HL-60 (cell line): ENCODE data around the gene SAMSN1.
A peak's percentile ranks its signal among the peaks of the same experiment; 100 is the strongest.

Experiments
- DNase-seq, 2 experiments: peaks; one replicate each; pipeline ENCODE4 v3.0.0-alpha.2; 2010 to 2020; ENCODE audit warnings: low read depth in 1 of 2, low spot score in 1 of 2
- H3K27ac ChIP-seq: fragments of 250-450 bp; sonication (Bioruptor Pico); replicated peaks from 2 replicates; pipeline ENCODE4 v1.5.1; 2020; ENCODE audit warnings: mild to moderate bottlenecking, moderate library complexity
- H3K27me3 ChIP-seq: fragments of 250-450 bp; sonication (Bioruptor Pico); 2 replicates; pipeline ENCODE4 v1.5.1; 2021; ENCODE audit warnings: mild to moderate bottlenecking, moderate library complexity; ENCODE audit not compliant: insufficient read depth, poor library complexity, severe bottlenecking
- H3K4me3 ChIP-seq: replicated peaks from 2 replicates; pipeline ENCODE4 v1.5.1; 2011; ENCODE audit warnings: mild to moderate bottlenecking, control low read depth, low read length; ENCODE audit not compliant: insufficient read depth
- GABPA ChIP-seq: IDR thresholded peaks from 2 replicates; pipeline ENCODE4 v1.6.1; 2012; ENCODE audit warnings: low read depth
- POLR2AphosphoS5 ChIP-seq: IDR thresholded peaks from 2 replicates; pipeline ENCODE4 v1.6.1; 2012; ENCODE audit warnings: low read depth
- SPI1 ChIP-seq: IDR thresholded peaks from 2 replicates; pipeline ENCODE4 v1.6.1; 2012; ENCODE audit warnings: low read depth, mild to moderate bottlenecking, borderline replicate concordance
- TF ChIP-seq, protein P1 (sequence below): IDR thresholded peaks from 2 replicates; pipeline ENCODE4 v1.6.1; 2012; ENCODE audit warnings: low read depth; ENCODE audit not compliant: insufficient replicate concordance
- TF ChIP-seq, protein P2 (sequence below): IDR thresholded peaks from one replicate; pipeline ENCODE4 v1.5.1; 2011; ENCODE audit warnings: low read length, control low read depth, inconsistent platforms; ENCODE audit not compliant: insufficient read depth

Gene SAMSN1

DNA sequence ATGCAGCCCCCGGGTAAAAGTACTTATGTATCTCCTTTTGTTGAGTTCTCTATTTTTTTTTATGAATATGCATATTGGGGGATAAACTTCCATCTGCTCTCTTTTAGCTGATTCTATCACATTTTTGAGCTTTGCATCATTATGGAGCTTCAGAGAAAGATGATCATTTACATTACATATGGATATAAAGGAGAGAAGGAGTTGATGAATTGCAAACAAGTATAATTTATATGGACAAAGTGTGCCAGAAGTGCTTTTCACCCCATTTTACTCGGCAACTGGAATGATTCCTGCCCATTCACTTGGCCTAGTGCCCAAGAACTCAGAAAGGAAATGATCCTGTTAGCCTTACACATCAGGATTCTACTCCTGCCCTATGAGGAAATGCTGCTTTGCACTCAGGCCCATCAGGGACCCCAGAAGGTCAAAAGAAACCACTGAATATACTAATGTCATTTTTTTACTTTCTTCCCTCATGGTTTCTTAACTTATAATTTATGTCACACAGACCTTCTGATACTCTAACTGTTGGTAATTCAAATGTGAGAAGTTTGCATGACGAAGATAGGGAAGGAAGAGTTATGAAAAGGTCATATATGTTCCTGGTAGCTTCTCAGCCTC lies 65.6 kb downstream of the SAMSN1 start:
- peak in 1 of 2 experiments; percentile 32 for DNase-seq
- Histone ChIP-seq H3K27me3 (no peaks in the 10 kb centered on the region), H3K27ac (peak overlapping the region; percentile 73), H3K4me3 (no peak overlapping the region)
- TF ChIP-seq POLR2AphosphoS5 (no peak), SPI1 (no peak), GABPA (no peak)
- TF ChIP-seq, protein P1, sequence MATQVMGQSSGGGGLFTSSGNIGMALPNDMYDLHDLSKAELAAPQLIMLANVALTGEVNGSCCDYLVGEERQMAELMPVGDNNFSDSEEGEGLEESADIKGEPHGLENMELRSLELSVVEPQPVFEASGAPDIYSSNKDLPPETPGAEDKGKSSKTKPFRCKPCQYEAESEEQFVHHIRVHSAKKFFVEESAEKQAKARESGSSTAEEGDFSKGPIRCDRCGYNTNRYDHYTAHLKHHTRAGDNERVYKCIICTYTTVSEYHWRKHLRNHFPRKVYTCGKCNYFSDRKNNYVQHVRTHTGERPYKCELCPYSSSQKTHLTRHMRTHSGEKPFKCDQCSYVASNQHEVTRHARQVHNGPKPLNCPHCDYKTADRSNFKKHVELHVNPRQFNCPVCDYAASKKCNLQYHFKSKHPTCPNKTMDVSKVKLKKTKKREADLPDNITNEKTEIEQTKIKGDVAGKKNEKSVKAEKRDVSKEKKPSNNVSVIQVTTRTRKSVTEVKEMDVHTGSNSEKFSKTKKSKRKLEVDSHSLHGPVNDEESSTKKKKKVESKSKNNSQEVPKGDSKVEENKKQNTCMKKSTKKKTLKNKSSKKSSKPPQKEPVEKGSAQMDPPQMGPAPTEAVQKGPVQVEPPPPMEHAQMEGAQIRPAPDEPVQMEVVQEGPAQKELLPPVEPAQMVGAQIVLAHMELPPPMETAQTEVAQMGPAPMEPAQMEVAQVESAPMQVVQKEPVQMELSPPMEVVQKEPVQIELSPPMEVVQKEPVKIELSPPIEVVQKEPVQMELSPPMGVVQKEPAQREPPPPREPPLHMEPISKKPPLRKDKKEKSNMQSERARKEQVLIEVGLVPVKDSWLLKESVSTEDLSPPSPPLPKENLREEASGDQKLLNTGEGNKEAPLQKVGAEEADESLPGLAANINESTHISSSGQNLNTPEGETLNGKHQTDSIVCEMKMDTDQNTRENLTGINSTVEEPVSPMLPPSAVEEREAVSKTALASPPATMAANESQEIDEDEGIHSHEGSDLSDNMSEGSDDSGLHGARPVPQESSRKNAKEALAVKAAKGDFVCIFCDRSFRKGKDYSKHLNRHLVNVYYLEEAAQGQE: no peak
- TF ChIP-seq, protein P2, sequence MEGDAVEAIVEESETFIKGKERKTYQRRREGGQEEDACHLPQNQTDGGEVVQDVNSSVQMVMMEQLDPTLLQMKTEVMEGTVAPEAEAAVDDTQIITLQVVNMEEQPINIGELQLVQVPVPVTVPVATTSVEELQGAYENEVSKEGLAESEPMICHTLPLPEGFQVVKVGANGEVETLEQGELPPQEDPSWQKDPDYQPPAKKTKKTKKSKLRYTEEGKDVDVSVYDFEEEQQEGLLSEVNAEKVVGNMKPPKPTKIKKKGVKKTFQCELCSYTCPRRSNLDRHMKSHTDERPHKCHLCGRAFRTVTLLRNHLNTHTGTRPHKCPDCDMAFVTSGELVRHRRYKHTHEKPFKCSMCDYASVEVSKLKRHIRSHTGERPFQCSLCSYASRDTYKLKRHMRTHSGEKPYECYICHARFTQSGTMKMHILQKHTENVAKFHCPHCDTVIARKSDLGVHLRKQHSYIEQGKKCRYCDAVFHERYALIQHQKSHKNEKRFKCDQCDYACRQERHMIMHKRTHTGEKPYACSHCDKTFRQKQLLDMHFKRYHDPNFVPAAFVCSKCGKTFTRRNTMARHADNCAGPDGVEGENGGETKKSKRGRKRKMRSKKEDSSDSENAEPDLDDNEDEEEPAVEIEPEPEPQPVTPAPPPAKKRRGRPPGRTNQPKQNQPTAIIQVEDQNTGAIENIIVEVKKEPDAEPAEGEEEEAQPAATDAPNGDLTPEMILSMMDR: no peak

DNA sequence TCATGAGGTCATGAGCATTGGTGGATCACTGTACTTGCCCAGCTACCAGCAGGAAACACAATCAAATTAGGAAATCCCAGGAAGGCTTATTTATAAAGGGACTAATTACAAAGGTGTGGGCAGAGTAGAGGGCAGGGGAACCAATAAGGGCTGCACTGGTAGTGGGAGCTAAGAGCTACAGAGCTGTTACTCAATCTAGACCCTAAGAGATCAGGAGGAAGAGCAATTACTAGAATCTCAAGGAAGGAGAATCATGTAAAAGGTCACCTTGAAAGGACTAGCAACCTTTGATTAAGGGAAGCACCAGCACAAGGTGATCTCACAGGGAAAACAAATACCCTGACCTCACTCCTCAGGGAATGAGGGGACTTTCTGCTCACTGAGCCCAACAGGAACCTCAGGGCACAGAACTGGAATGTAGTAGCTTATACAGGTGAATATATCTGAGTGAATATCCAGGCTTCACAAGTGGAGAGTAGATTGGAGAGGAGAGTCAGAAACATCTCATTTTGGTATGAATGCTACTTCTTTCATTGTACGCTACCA lies 66.8 kb downstream of the SAMSN1 start:
- DNase-seq: no peak
- no peaks in the 10 kb centered on the region for H3K27me3 ChIP-seq
- TF ChIP-seq, protein P2: no peak
- TF ChIP-seq, protein P1: no peak
- TF ChIP-seq SPI1 (no peak), POLR2AphosphoS5 (no peak), GABPA (no peak)
- no peak overlapping the region for H3K27ac ChIP-seq
- no peak overlapping the region for H3K4me3 ChIP-seq

DNA sequence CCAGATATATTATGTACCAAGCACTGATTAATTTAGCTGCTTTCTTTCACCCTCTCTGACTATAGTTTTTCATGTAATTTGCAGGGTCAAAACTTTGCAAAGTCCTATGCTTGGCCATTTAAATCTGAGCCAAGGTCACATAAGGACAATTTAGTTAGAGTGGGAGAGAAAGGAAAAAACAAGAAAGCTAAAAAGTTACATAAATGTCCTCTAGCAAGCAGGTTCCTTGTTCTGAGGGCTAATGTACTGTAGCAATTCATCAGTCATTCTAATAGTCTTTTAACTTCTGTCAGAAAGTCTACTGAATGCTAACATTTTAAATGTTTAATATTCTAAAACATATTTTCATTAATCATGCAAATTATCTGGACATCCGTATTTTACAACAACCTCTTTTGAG lies 68.3 kb downstream of the SAMSN1 start:
- DNase-seq: no peak
- Histone ChIP-seq H3K27ac (no peak overlapping the region; the same call in 1 of the 2 replicates), H3K4me3 (no peak overlapping the region), H3K27me3 (no peaks in the 10 kb centered on the region)
- no peak for TF ChIP-seq POLR2AphosphoS5
- TF ChIP-seq, protein P2: no peak
- TF ChIP-seq GABPA: no peak
- TF ChIP-seq SPI1: no peak
- TF ChIP-seq, protein P1: no peak
